HUES6 (cell line): ENCODE measurements around the gene SHROOM2.
"Not testable (repeated sequence)": the region's sequence is repeated elsewhere in the genome, so short reads cannot be mapped to it uniquely, and the experiment has no call there.

Source experiments
- H3K27ac ChIP-seq: 2 replicates; pipeline ENCODE4 v1.7.0; 2013; ENCODE audit warnings: low read depth, mild to moderate bottlenecking, low read length, inconsistent platforms
- H3K27me3 ChIP-seq: 2 replicates; pipeline ENCODE4 v1.6.1; 2013; ENCODE audit warnings: low read length; ENCODE audit not compliant: control insufficient read depth, insufficient read depth
- H3K36me3 ChIP-seq: 2 replicates; pipeline ENCODE4 v1.6.1; 2013; ENCODE audit warnings: low read length; ENCODE audit not compliant: control insufficient read depth, insufficient read depth
- H3K4me1 ChIP-seq: 2 replicates; pipeline ENCODE4 v1.6.1; 2013; ENCODE audit warnings: low read length; ENCODE audit not compliant: control insufficient read depth, insufficient read depth
- H3K4me3 ChIP-seq: 2 replicates; pipeline ENCODE4 v1.5.1; 2013; ENCODE audit warnings: low read depth, low read length
- H3K9ac ChIP-seq: one replicate; pipeline ENCODE4 v1.6.1; 2013; ENCODE audit warnings: mild to moderate bottlenecking, low read length
- H3K9me3 ChIP-seq: 2 replicates; pipeline ENCODE4 v1.6.1; 2013; ENCODE audit warnings: low read depth, low read length; ENCODE audit not compliant: control insufficient read depth, insufficient read depth

SHROOM2 gene

DNA sequence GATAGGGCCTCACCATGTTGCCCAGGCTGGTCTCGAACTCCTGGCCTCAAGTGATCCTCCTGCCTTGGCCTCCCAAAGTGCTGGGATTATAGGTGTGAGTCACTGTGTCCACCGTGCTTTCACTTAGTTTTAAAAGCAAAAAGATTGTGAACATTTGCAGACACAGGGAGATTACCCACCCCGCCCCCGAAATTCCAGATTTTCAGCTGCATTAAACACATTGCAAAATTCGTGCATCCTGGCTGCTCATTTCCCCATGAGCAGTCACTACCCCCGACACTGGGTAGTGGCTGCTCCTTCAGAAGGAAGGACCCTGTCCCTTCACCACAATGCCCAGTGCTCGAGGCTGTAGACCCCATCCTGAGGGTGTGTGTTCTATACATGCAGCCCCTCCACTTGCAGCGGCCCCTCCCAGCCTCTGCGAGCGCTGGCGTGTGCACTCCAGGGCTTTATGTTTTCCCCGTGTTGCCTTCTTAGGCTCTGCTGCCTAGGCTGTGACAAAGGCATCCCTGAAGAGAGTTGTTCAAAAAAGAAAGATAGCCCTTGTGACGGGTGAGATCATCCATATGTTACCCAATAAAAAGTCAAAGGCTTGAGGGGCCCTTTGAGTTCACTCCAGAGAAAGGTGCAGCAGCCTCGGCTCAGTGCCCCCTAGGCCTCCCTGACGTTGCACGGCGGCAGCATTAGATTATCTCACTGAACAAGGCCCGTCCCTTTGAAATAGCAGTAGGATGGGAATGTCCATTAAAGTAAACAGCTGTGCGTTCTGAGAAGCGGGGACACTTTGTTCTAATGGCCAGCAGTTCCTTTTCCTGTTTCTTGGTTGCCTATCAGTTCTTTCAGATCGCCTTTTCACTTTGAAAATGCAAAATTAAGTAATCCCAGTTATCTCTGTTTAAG is 71.6 kb downstream of the SHROOM2 start:
- Histone ChIP-seq H3K27me3 (no peaks in the 10 kb centered on the region), H3K4me1 (peaks cover 38% of the 10 kb centered on the region), H3K27ac (no peak overlapping the region), H3K4me3 (no peak overlapping the region), H3K36me3 (no peaks in the 10 kb centered on the region), H3K9me3 (peaks cover 4% of the 10 kb centered on the region; the same call in 1 of the 2 replicates), H3K9ac (no peak overlapping the region)

DNA sequence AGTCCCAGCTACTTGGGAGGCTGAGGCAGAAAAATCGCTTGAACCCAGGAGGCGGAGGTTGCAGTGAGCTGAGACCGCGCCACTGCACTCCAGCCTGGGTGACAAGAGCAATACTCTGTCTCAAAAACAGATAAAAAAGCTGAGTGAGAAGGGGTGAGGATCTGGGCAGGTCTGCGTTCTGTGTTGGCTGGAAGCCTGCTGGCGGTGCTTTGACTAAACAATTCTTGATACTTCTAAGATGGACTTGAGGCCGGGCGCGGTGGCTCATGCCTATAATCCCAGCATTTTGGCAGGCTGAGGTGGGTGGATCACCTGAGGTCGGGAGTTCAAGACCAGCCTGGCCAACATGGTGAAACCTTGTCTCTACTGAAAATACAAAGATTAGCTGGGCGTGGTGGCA is 72.5 kb downstream of the SHROOM2 start:
- H3K4me3 ChIP-seq, H3K36me3 ChIP-seq, H3K9me3 ChIP-seq, H3K27ac ChIP-seq, H3K9ac ChIP-seq, H3K27me3 ChIP-seq: not testable (repeated sequence)
- peaks cover 34% of the 10 kb centered on the region for H3K4me1 ChIP-seq

DNA sequence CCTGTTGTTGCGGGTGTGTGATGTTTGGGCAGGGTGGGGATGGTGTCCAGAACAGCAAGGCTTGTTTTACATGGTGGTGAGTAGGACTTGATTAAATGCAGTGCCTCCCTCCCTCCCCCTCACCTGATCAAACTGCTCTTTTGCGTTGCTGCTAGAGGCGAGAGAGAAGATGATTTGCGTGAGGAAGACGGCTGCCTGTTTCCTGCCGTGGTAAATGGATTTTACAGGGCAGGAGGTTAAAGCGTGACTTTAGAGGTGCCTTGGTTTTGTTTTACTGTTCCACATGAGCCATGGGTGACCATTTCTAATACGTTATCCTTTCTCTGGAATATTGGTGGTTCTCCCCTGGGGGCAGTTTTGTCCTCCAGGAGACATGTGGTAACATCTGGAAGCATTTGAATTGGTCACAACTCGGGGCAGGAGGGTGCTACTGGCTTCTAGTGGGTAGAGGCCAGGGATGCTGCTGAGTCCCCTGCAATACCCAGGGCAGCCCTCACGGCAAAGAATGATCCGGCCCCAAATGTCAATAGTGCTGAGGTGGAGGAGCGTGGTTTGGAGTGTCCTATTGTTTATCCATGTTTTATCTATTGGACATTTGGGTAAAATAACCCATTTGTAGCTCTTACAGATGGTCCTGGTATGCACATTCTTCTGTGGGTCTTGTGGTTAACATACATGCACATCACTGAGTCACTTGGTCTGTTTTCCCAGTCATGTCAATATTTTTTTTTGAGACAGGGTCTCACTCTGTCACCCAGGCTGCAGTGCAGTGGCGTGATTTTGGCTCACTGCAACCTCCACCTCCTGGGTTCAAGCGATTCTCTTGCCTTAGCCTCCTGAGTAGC is 73.7 kb downstream of the SHROOM2 start:
- no peak overlapping the region for H3K27ac ChIP-seq
- no peak overlapping the region for H3K9ac ChIP-seq
- H3K9me3 ChIP-seq, result peaks cover 10% of the 10 kb centered on the region
- H3K4me3 ChIP-seq, result no peak overlapping the region
- H3K4me1 ChIP-seq, result peaks cover 24% of the 10 kb centered on the region
- H3K27me3 ChIP-seq, result no peaks in the 10 kb centered on the region
- 0 out of 2 replicates have a peak, but pooled peaks cover 4% of the 10 kb centered on the region for H3K36me3 ChIP-seq

GRCh38 chrX:9860826-9861225 is 74.6 kb downstream of the SHROOM2 start:
- H3K27me3 ChIP-seq, result no peaks in the 10 kb centered on the region
- H3K36me3 ChIP-seq, result 0 out of 2 replicates have a peak, but pooled peaks cover 4% of the 10 kb centered on the region
- H3K4me3 ChIP-seq, result no peak overlapping the region
- H3K27ac ChIP-seq, result no peak overlapping the region
- peaks cover 10% of the 10 kb centered on the region for H3K9me3 ChIP-seq
- peaks cover 21% of the 10 kb centered on the region for H3K4me1 ChIP-seq
- H3K9ac ChIP-seq, result no peak overlapping the region

GRCh38 chrX:9861711-9862110 is 75.5 kb downstream of the SHROOM2 start:
- H3K9me3 ChIP-seq, result peaks cover 10% of the 10 kb centered on the region
- H3K4me3 ChIP-seq, result no peak overlapping the region
- no peaks in the 10 kb centered on the region for H3K27me3 ChIP-seq
- H3K4me1 ChIP-seq, result peaks cover 23% of the 10 kb centered on the region
- 0 out of 2 replicates have a peak, but pooled peaks cover 4% of the 10 kb centered on the region for H3K36me3 ChIP-seq
- no peak overlapping the region for H3K27ac ChIP-seq
- H3K9ac ChIP-seq, result no peak overlapping the region

DNA sequence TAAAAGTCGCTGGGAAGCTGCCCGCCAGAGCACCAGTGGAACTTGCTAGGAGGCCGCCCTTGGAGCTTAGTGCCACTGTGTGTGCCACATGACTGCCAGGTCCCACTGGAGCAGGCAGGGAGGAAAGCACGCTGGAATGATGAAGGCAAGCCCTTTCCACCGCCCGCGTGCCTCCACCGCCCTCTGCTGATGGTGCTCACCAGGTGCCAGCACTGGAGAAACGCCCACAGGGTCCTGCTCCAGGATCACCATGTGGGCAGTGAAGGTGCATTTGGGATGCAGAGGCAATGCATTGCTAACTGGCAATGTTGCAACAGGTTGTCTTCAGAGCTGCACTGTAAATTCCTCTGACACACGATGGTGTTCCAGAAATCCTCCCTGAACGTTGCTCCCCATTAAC is 76.3 kb downstream of the SHROOM2 start:
- Histone ChIP-seq H3K36me3 (0 out of 2 replicates have a peak, but pooled peaks cover 4% of the 10 kb centered on the region), H3K4me1 (peaks cover 28% of the 10 kb centered on the region), H3K9ac (no peak overlapping the region), H3K9me3 (peaks cover 10% of the 10 kb centered on the region), H3K4me3 (no peak overlapping the region), H3K27me3 (no peaks in the 10 kb centered on the region), H3K27ac (no peak overlapping the region)

GRCh38 chrX:9862953-9863352 is 76.7 kb downstream of the SHROOM2 start:
- H3K4me3 ChIP-seq, result no peak overlapping the region
- peaks cover 28% of the 10 kb centered on the region for H3K4me1 ChIP-seq
- 0 out of 2 replicates have a peak, but pooled peaks cover 4% of the 10 kb centered on the region for H3K36me3 ChIP-seq
- H3K27me3 ChIP-seq, result no peaks in the 10 kb centered on the region
- H3K27ac ChIP-seq, result no peak overlapping the region
- H3K9ac ChIP-seq, result no peak overlapping the region
- H3K9me3 ChIP-seq, result peaks cover 10% of the 10 kb centered on the region

- Histone ChIP-seq H3K4me3 (no peak overlapping the region), H3K27ac (no peak overlapping the region), H3K36me3 (0 out of 2 replicates have a peak, but pooled peaks cover 4% of the 10 kb centered on the region), H3K4me1 (peaks cover 28% of the 10 kb centered on the region), H3K27me3 (no peaks in the 10 kb centered on the region), H3K9ac (no peak overlapping the region), H3K9me3 (peaks cover 10% of the 10 kb centered on the region)
Observed at GRCh38 chrX:9864011-9864410, 77.8 kb downstream of the SHROOM2 start.

DNA sequence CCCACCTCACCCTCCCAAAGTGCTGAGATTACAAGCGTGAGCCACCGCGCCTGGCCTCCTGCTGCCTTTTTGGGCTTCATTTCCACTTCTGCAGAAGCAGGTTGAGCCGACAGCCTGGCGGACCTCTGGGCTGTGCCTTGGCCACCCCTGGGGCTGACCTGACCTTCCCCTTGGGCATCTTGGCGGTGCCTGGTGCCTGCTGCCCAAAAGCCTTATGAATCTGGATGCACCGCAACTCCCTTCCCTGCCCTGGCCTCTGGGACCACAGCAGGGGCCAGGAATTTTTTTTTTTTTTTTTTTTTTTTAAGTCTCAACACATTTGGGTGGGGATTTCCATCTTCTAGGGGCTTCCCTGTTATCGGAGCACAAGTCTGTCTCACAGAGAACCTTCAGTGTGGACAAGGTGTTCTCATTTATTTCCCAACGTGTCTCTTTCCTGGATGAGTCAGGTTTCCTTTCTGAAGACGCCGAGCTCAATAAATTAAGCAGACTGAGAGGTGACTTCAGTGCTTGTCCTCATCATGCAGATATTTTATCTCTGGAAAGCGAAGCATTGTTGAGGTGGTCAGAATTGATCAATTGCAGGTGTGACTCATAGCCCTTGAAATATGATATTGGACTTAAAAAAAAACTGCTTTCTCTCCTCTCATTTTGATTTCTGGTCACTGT is 79.7 kb downstream of the SHROOM2 start:
- Histone ChIP-seq H3K9me3 (peaks cover 10% of the 10 kb centered on the region), H3K36me3 (peaks cover 7% of the 10 kb centered on the region; the same call in 1 of the 2 replicates), H3K9ac (no peak overlapping the region), H3K4me1 (peaks cover 18% of the 10 kb centered on the region), H3K4me3 (no peak overlapping the region), H3K27ac (no peak overlapping the region; the same call in 1 of the 2 replicates), H3K27me3 (no peaks in the 10 kb centered on the region)

- Histone ChIP-seq H3K4me3 (no peak overlapping the region), H3K4me1 (peaks cover 20% of the 10 kb centered on the region), H3K36me3 (peaks cover 10% of the 10 kb centered on the region; the same call in 1 of the 2 replicates), H3K9ac (no peak overlapping the region), H3K27me3 (no peaks in the 10 kb centered on the region), H3K9me3 (peaks cover 10% of the 10 kb centered on the region), H3K27ac (no peak overlapping the region; the same call in 1 of the 2 replicates)
Observed at GRCh38 chrX:9866633-9867032, 80.4 kb downstream of the SHROOM2 start.
